HepG2 (cell line): ENCODE data around the gene ACTR1B. TPM values are rescaled to one million over a fixed set of nuclear protein-coding genes. Genes with fewer than 3 reads are reported as not detected.

Source experiments
- AFF4 ChIP-seq: sonication (generic); formaldehyde crosslinking; IDR thresholded peaks from 2 replicates; pipeline ENCODE4 v1.4.0; 2020; ENCODE audit warnings: missing genetic modification reagents
- CREM ChIP-seq, 2 experiments: sonication (generic) in 1 of 2; formaldehyde crosslinking in 1 of 2; IDR thresholded peaks; 2 replicates each; pipeline versions ENCODE4 v1.4.0 to v1.6.1; 2016 to 2020; ENCODE audit warnings: antibody characterized with exemption in 1 of 2, mild to moderate bottlenecking in 1 of 2, missing genetic modification reagents in 1 of 2
- IKZF1 ChIP-seq: fragments of 450-650 bp; IDR thresholded peaks from 2 replicates; pipeline ENCODE4 v1.7.1; 2016
- NFYC ChIP-seq: IDR thresholded peaks from 2 replicates; pipeline ENCODE4 v1.6.1; 2016; ENCODE audit warnings: missing genetic modification reagents, missing compliant biosample characterization
- NR2F1 ChIP-seq, 2 experiments: fragments of 450-650 bp in 1 of 2; formaldehyde crosslinking in 1 of 2; IDR thresholded peaks; 2 replicates each; pipeline versions ENCODE4 v1.5.0 to v1.6.1; 2016 to 2020; ENCODE audit warnings: mild to moderate bottlenecking in 1 of 2, missing compliant biosample characterization in 1 of 2, missing genetic modification reagents in 1 of 2, moderate library complexity in 1 of 2
- SMAD9 ChIP-seq: sonication (generic); formaldehyde crosslinking; IDR thresholded peaks from 2 replicates; pipeline ENCODE4 v1.5.1; 2020; ENCODE audit warnings: mild to moderate bottlenecking, missing genetic modification reagents
- SMARCC2 ChIP-seq: fragments of 450-650 bp; IDR thresholded peaks from 2 replicates; pipeline ENCODE4 v1.6.1; 2017; ENCODE audit warnings: antibody characterized with exemption, mild to moderate bottlenecking
- SNAI1 ChIP-seq: sonication (generic); formaldehyde crosslinking; IDR thresholded peaks from 2 replicates; pipeline ENCODE4 v1.5.0; 2020; ENCODE audit warnings: mild to moderate bottlenecking, missing genetic modification reagents, borderline replicate concordance
- TCF12 ChIP-seq, 2 experiments: fragments of 450-650 bp in 1 of 2; sonication (generic) in 1 of 2; formaldehyde crosslinking in 1 of 2; IDR thresholded peaks; 2 replicates each; pipeline versions ENCODE4 v1.6.1 to v1.8.0; 2017 to 2022; ENCODE audit warnings: antibody characterized with exemption in 1 of 2, mild to moderate bottlenecking in 1 of 2, missing genetic modification reagents in 1 of 2, moderate library complexity in 1 of 2
- ZNF564 ChIP-seq: sonication (generic); formaldehyde crosslinking; IDR thresholded peaks from 2 replicates; pipeline ENCODE4 v1.8.1; 2023; ENCODE audit warnings: mild to moderate bottlenecking, missing genetic modification reagents
- ZNF652 ChIP-seq: IDR thresholded peaks from 2 replicates; pipeline ENCODE4 v1.6.1; 2016; ENCODE audit warnings: low read depth, borderline replicate concordance
- polyA plus RNA-seq, 8 experiments: library from polyadenylated mRNA; depleted of rRNA in 3 of 8; stranded (reverse) in 7 of 8; unstranded in 1 of 8; fragments of >200 nt; fragmentation: Illumina TruSeq in 4 of 8; extraction: Trizol in 4 of 8; gene quantifications; 2 replicates each; pipeline versions ENCODE4 v1.2.1 to v1.2.3, GENCODE V29; 2011 to 2016; ENCODE audit warnings: low read depth in 4 of 8, missing spikeins in 1 of 8, mixed read lengths in 1 of 8; ENCODE audit not compliant: insufficient read depth in 1 of 8
- total RNA-seq, 5 experiments: library from RNA; depleted of rRNA; stranded (reverse); fragments of >200 nt; fragmentation: Illumina TruSeq; extraction: Trizol; gene quantifications; 2 replicates each; pipeline ENCODE4 v1.2.3, GENCODE V29; 2016; ENCODE audit warnings: low read depth in 1 of 5
- TF ChIP-seq, protein P1 (sequence below): sonication (generic); formaldehyde crosslinking; IDR thresholded peaks from one replicate; pipeline ENCODE4 v1.5.1; 2020; ENCODE audit warnings: mild to moderate bottlenecking, missing genetic modification reagents; ENCODE audit errors: not compliant biosample characterization
- TF ChIP-seq, protein P2 (sequence below): IDR thresholded peaks from 2 replicates; pipeline ENCODE4 v1.6.1; 2016; ENCODE audit warnings: low read depth

The ACTR1B gene
- total and polyA plus RNA-seq, 2 of the 13 experiments (the other 11 are each of a cell fraction or from before 2014, with no cell fraction given) = 61.7 to 76.7 TPM

DNA sequence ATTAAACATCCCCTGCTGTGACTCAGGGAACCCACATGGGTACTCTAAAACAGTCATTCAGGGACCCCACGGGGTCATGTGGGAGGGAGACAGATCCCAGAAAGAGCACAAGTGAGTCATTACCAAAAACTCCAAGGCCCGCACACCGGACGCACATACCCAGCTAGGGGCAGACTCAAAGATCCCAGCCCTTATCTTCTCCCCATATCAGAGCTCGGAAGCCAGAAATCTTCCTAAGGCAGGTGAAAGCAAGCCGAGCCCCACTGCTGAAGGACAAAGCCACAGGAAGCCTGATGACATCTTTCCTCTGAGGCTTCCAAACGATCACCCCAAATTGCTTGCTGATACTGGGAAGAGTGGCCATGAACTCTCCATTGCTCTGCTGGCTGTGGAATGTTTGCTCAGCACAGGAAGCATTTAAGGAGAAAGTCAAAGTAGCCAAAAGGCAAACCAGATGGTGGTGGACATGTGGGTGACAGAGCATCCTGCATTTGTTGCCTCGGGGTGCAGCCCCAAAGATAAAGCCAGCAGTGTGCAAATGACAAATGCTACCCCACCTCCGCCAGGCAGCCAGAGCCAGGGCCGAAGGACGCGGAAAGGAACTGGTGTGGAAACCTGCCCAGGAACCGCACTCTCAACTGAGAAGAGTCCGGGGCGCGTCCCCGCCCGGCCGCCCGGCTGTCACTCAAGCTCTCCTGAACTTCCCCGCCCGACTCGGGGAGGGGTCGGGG is 784 bp downstream of the ACTR1B start (continued):
- TF ChIP-seq, protein P1, sequence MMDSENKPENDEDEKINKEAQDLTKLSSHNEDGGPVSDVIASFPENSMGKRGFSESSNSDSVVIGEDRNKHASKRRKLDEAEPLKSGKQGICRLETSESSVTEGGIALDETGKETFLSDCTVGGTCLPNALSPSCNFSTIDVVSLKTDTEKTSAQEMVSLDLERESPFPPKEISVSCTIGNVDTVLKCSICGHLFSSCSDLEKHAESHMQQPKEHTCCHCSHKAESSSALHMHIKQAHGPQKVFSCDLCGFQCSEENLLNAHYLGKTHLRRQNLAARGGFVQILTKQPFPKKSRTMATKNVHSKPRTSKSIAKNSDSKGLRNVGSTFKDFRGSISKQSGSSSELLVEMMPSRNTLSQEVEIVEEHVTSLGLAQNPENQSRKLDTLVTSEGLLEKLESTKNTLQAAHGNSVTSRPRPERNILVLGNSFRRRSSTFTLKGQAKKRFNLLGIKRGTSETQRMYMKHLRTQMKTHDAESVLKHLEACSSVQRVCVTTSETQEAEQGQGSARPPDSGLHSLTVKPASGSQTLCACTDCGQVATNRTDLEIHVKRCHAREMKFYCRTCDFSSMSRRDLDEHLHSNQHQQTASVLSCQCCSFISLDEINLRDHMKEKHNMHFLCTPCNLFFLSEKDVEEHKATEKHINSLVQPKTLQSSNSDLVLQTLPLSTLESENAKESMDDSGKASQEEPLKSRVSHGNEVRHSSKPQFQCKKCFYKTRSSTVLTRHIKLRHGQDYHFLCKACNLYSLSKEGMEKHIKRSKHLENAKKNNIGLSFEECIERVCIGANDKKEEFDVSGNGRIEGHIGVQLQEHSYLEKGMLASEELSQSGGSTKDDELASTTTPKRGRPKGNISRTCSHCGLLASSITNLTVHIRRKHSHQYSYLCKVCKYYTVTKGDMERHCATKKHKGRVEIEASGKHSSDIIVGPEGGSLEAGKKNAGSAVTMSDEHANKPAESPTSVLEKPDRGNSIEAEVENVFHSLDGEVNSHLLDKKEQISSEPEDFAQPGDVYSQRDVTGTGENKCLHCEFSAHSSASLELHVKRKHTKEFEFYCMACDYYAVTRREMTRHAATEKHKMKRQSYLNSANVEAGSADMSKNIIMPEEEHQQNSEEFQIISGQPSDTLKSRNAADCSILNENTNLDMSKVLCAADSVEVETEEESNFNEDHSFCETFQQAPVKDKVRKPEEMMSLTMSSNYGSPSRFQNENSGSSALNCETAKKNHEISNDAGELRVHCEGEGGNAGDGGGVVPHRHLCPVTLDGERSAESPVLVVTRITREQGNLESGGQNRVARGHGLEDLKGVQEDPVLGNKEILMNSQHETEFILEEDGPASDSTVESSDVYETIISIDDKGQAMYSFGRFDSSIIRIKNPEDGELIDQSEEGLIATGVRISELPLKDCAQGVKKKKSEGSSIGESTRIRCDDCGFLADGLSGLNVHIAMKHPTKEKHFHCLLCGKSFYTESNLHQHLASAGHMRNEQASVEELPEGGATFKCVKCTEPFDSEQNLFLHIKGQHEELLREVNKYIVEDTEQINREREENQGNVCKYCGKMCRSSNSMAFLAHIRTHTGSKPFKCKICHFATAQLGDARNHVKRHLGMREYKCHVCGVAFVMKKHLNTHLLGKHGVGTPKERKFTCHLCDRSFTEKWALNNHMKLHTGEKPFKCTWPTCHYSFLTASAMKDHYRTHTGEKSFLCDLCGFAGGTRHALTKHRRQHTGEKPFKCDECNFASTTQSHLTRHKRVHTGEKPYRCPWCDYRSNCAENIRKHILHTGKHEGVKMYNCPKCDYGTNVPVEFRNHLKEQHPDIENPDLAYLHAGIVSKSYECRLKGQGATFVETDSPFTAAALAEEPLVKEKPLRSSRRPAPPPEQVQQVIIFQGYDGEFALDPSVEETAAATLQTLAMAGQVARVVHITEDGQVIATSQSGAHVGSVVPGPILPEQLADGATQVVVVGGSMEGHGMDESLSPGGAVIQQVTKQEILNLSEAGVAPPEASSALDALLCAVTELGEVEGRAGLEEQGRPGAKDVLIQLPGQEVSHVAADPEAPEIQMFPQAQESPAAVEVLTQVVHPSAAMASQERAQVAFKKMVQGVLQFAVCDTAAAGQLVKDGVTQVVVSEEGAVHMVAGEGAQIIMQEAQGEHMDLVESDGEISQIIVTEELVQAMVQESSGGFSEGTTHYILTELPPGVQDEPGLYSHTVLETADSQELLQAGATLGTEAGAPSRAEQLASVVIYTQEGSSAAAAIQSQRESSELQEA (CRISPR knock-in tag) = peak; percentile 80
- peak; percentile 37; the same call in 1 of the 2 replicates for TF ChIP-seq CREM (IDR thresholded peaks at IDR 0.05)
- TF ChIP-seq CREM (CRISPR knock-in tag; IDR thresholded peaks at IDR 0.05) = no peak
- TF ChIP-seq, protein P2, sequence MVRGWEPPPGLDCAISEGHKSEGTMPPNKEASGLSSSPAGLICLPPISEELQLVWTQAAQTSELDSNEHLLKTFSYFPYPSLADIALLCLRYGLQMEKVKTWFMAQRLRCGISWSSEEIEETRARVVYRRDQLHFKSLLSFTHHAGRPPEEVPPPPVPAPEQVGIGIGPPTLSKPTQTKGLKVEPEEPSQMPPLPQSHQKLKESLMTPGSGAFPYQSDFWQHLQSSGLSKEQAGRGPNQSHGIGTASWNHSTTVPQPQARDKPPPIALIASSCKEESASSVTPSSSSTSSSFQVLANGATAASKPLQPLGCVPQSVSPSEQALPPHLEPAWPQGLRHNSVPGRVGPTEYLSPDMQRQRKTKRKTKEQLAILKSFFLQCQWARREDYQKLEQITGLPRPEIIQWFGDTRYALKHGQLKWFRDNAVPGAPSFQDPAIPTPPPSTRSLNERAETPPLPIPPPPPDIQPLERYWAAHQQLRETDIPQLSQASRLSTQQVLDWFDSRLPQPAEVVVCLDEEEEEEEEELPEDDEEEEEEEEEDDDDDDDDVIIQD = no peak
- 0 out of 2 replicates have a peak, but pooled peaks have one; percentile 48 for TF ChIP-seq AFF4 (CRISPR knock-in tag)
- no peak for TF ChIP-seq NR2F1 (CRISPR knock-in tag; IDR thresholded peaks at IDR 0.05)
- 0 out of 2 replicates have a peak, but pooled peaks have one; percentile 48 for TF ChIP-seq SMAD9 (CRISPR knock-in tag)
- no peak for TF ChIP-seq ZNF652 (CRISPR knock-in tag)
- TF ChIP-seq TCF12 (IDR thresholded peaks at IDR 0.05) = no peak
- no peak for TF ChIP-seq TCF12 (CRISPR knock-in tag; IDR thresholded peaks at IDR 0.05)
- TF ChIP-seq ZNF564 (CRISPR knock-in tag) = 0 out of 2 replicates have a peak, but pooled peaks have one; percentile 50
- TF ChIP-seq SNAI1 (CRISPR knock-in tag) = 0 out of 2 replicates have a peak, but pooled peaks have one; percentile 14
- TF ChIP-seq NFYC = no peak; the same call in 1 of the 2 replicates
- TF ChIP-seq IKZF1 = no peak
- TF ChIP-seq SMARCC2 = no peak
